Thyroid gland (tissue), 4 donors: Measurements from ENCODE around the gene METTL15. TPM values are rescaled to one million over a fixed set of nuclear protein-coding genes. Genes with fewer than 3 reads are reported as not detected.

ENCODE experiments used
- DNase-seq, 2 donors: peaks; one replicate each; pipeline ENCODE4 v3.0.0-alpha.2; 2019
- H3K27ac ChIP-seq, 3 donors: fragments of 200-600 bp; sonication (generic); 1 replicate in 2 of 3; 2 replicates in 1 of 3; pipeline ENCODE4 v1.5.1; 2016 to 2019; ENCODE audit warnings: mild to moderate bottlenecking in 1 of 3, moderate library complexity in 1 of 3
- H3K27me3 ChIP-seq: fragments of 200-600 bp; sonication (generic); one replicate; pipeline ENCODE4 v1.5.1; 2019
- H3K36me3 ChIP-seq, 2 donors: fragments of 200-600 bp; sonication (generic); one replicate each; pipeline ENCODE4 v1.5.1; 2016 to 2019
- H3K4me1 ChIP-seq, 2 donors: fragments of 200-600 bp; sonication (generic); one replicate each; pipeline ENCODE4 v1.5.1; 2017 to 2019
- H3K4me3 ChIP-seq, 3 donors: fragments of 200-600 bp; sonication (generic); replicated peaks in 1 of 3; 1 replicate in 2 of 3; 2 replicates in 1 of 3; pipeline ENCODE4 v1.5.1; 2016; ENCODE audit warnings: mild to moderate bottlenecking in 1 of 3
- H3K9me3 ChIP-seq: fragments of 200-600 bp; sonication (generic); one replicate; pipeline ENCODE4 v1.5.1; 2017
- CTCF ChIP-seq, 6 experiments: fragments of 200-600 bp in 3 of 6; fragments of 450-650 bp in 3 of 6; sonication (generic) in 3 of 6; IDR thresholded peaks; one replicate each; pipeline ENCODE4 v1.5.1; 2016 to 2019; ENCODE audit warnings: antibody characterized with exemption in 6 of 6, mild to moderate bottlenecking in 2 of 6, inconsistent platforms in 1 of 6, moderate library complexity in 1 of 6
- POLR2A ChIP-seq, 2 donors: fragments of 450-650 bp; IDR thresholded peaks; one replicate each; pipeline ENCODE4 v1.6.1; 2017; ENCODE audit warnings: antibody characterized with exemption in 2 of 2, mild to moderate bottlenecking in 2 of 2, moderate library complexity in 1 of 2
- WGBS, 2 donors: methylation state at CpG; one replicate each; pipeline ENCODE4 v1.1.5; 2017; 5-methylcytosine and 5-hydroxymethylcytosine counted together
- intact Hi-C: fragments of 100-400 bp; cut with DNase I; formaldehyde crosslinking; loops from one replicate; pipeline ENCODE4 v1.15.1; 2023
- total RNA-seq, 4 donors: library from RNA; depleted of rRNA; stranded (reverse); fragments of >200 nt; gene quantifications; one replicate each; pipeline ENCODE4 v1.2.3, GENCODE V29; 2016

The METTL15 gene
- total RNA-seq, 4 donors from 2014 or later: 13.3 to 40.2 (median 23.4) TPM

DNA sequence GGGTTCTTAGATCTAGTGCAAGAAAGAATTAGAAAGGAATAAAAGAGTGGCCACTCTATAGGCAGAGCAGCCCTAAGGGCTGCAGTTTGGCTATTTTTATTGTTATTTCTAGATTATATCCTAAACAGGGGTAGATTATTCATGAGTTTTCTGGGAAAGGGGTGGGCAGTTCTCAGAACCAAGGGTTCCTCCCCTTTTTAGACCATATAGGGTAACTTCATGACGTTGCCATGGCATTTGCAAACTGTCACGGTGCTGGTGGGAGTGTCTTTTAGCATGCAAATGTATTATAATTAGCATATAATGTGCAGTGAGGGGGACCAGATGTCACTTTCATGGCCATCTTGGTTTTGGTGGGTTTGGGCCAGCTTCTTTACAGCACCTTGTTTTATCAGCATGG is 44.6 kb downstream of the METTL15 start:
- TF ChIP-seq CTCF (IDR thresholded peaks at IDR 0.05): no peak
- no peak for TF ChIP-seq POLR2A (IDR thresholded peaks at IDR 0.05)
- intact Hi-C loops: no loop called here
- Histone ChIP-seq H3K9me3 (no peaks in the 10 kb centered on the region), H3K27ac (no peak overlapping the region), H3K36me3 (no peaks in the 10 kb centered on the region), H3K4me3 (no peak overlapping the region), H3K27me3 (no peaks in the 10 kb centered on the region), H3K4me1 (no peaks in the 10 kb centered on the region)
- DNase-seq: no peak
- WGBS, 2 donors: 100% methylated on average over 2 of the region's 2 CpGs

DNA sequence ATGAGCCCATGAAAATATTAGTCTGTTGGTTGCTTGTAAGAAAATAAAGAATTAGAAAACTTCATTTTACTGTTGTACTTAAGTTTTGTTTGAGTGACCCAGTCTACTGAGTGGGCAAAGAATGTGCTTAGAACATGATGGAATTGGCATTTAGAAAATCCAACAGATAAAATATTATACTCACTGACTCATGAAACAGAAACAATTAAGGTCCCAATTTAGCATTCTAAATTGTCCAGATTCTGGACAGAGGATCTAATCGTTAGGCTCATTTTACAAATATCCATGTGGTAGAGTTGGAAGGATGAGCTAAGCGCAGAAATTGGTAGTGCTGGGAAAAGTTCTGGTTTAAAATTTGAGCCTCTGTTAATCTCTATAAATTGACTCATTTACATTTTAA is 45.4 kb downstream of the METTL15 start:
- Histone ChIP-seq H3K27me3 (no peaks in the 10 kb centered on the region), H3K4me1 (no peaks in the 10 kb centered on the region), H3K36me3 (no peaks in the 10 kb centered on the region), H3K4me3 (no peak overlapping the region), H3K27ac (no peak overlapping the region), H3K9me3 (no peaks in the 10 kb centered on the region)
- intact Hi-C loops: no loop called here
- 94 to 97% methylated on average over 2 of the region's 2 CpGs for WGBS, 2 donors
- no peak for TF ChIP-seq POLR2A (IDR thresholded peaks at IDR 0.05)
- no peak for TF ChIP-seq CTCF (IDR thresholded peaks at IDR 0.05)
- no peak for DNase-seq

DNA sequence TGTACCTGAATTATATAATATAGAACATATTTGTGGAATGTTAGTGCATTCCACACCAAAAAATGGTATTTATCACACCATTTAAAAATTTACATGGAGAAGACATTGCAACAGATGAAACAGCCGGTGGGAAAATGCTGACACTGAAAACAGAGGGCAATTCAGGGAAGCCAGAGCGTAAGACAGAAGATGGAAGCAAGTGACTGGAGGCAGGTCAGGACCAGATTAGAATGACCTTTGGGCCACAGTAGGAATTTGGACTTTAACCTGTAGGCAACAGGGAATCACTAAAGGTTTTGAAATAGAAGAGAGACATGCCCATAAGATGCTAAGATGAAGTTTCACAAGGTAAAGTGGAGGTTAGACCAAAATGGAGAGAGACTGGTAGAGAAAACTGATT is 60.5 kb downstream of the METTL15 start:
- 92 to 94% methylated on average over 2 of the region's 2 CpGs for whole genome bisulfite sequencing, 2 donors

DNA sequence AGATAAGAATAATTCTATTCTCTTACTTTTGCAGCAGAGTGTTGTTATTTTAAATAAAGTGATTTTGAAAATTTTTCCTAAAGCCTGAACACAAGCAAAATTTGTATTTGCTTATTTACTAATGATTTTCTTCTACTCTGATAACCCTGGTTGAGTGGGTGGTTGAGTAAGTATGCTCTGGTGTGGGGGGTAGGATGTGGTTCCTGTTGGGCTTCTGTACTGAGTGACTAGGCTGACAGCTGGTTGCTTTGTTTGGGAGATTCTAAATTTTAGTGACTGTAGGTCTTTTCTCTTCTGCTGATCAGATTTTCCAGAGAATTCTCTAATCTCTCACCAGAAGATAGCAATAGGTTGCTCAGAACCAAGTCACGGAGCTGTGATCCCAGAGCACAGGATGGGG is 61.6 kb downstream of the METTL15 start:
- no peak for DNase-seq
- Histone ChIP-seq H3K27me3 (no peaks in the 10 kb centered on the region), H3K4me1 (no peaks in the 10 kb centered on the region), H3K36me3 (no peaks in the 10 kb centered on the region), H3K9me3 (no peaks in the 10 kb centered on the region), H3K27ac (no peak overlapping the region), H3K4me3 (no peak overlapping the region)
- 100% methylated on average over 1 of the region's 1 CpG for WGBS, 2 donors
- intact Hi-C loops: no loop called here
- TF ChIP-seq POLR2A (IDR thresholded peaks at IDR 0.05): no peak
- no peak for TF ChIP-seq CTCF (IDR thresholded peaks at IDR 0.05)

More for the DNA sequence above, 60.5 kb downstream of the METTL15 start:
- Histone ChIP-seq H3K4me1 (no peaks in the 10 kb centered on the region), H3K9me3 (no peaks in the 10 kb centered on the region), H3K4me3 (no peak overlapping the region), H3K36me3 (no peaks in the 10 kb centered on the region), H3K27ac (no peak overlapping the region), H3K27me3 (no peaks in the 10 kb centered on the region)
- DNase-seq: no peak
- intact Hi-C loops: no loop called here
- TF ChIP-seq CTCF (IDR thresholded peaks at IDR 0.05): no peak
- no peak for TF ChIP-seq POLR2A (IDR thresholded peaks at IDR 0.05)

DNA sequence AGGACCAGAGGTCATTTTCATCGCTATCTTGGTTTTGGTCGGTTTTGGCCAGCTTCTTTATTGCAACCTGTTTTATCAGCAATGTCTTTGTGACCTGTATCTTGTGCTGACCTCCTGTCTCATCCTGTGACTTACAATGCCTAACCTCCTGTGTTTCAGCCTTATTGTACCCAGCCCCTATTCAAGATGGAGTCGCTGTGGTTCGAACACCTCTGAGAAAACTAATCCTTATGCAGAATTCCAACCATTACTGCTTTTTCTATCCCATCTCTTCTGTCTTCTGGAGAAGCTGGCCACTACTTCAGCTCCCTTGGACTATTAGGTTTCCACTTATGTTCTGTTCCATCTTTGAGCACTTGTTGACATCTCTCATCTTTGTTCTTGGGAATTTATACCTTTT is 62.6 kb downstream of the METTL15 start:
- WGBS, 2 donors: 96 to 98% methylated on average over 4 of the region's 4 CpGs
- TF ChIP-seq POLR2A (IDR thresholded peaks at IDR 0.05): no peak
- no peak for TF ChIP-seq CTCF (IDR thresholded peaks at IDR 0.05)
- no peaks in the 10 kb centered on the region for H3K4me1 ChIP-seq
- intact Hi-C loops: no loop called here
- no peaks in the 10 kb centered on the region for H3K36me3 ChIP-seq
- H3K27me3 ChIP-seq: no peaks in the 10 kb centered on the region
- H3K4me3 ChIP-seq: no peak overlapping the region
- no peaks in the 10 kb centered on the region for H3K9me3 ChIP-seq
- no peak overlapping the region for H3K27ac ChIP-seq
- DNase-seq: no peak
